ENCODE data around the gene TEX19. TPM values are rescaled to one million over a fixed set of nuclear protein-coding genes. Genes with fewer than 3 reads are reported as not detected.
"Not testable (repeated sequence)": the region's sequence is repeated elsewhere in the genome, so short reads cannot be mapped to it uniquely, and the experiment has no call there.

TEX19 gene
- total RNA-seq, 1 experiment from 2014 or later, result 1.1 TPM

GRCh38 chr17:82353484-82353883 lies 5.6 kb upstream of the TEX19 start:
- DNase-seq (ENCODE audit: low spot score), result no peak

GRCh38 chr17:82354804-82355308 lies 4.2 kb upstream of the TEX19 start:
- DNase-seq (ENCODE audit: low spot score), result no peak

- DNase-seq (ENCODE audit: low spot score), result peak; percentile 76
These were observed 3.1 kb upstream of the TEX19 start for GRCh38 chr17:82355770-82356427.

- no peak for DNase-seq (ENCODE audit: low spot score)
These were observed 2.1 kb upstream of the TEX19 start for GRCh38 chr17:82356845-82357355.

- DNase-seq (ENCODE audit: low spot score), result no peak
These were observed 1.7 kb upstream of the TEX19 start for GRCh38 chr17:82357394-82357793.

- DNase-seq (ENCODE audit: low spot score), result not testable (repeated sequence)
These were observed 516 bp downstream of the TEX19 start for GRCh38 chr17:82359451-82360074.

- DNase-seq (ENCODE audit: low spot score), result no peak
These were observed 3.0 kb downstream of the TEX19 start for GRCh38 chr17:82361885-82362633.

GRCh38 chr17:82365606-82366295 lies 6.7 kb downstream of the TEX19 start:
- no peak for DNase-seq (ENCODE audit: low spot score)

GRCh38 chr17:82366749-82367148 lies 7.7 kb downstream of the TEX19 start:
- DNase-seq (ENCODE audit: low spot score), result no peak

GRCh38 chr17:82367724-82368524 lies 8.9 kb downstream of the TEX19 start:
- no peak for DNase-seq (ENCODE audit: low spot score)

GRCh38 chr17:82369211-82369610 lies 10.2 kb downstream of the TEX19 start:
- no peak for DNase-seq (ENCODE audit: low spot score)

GRCh38 chr17:82370471-82371332 lies 11.7 kb downstream of the TEX19 start:
- no peak for DNase-seq (ENCODE audit: low spot score)

GRCh38 chr17:82371333-82372248 lies 12.5 kb downstream of the TEX19 start, which contains the start of gene UTS2R:
Gene UTS2R, plus strand, starts transcription at chr17:82371765. Its CDS starts 2,560 bp downstream, at chr17:82374325.
- no peak for DNase-seq (ENCODE audit: low spot score)

- no peak for DNase-seq (ENCODE audit: low spot score)
These were observed 13.4 kb downstream of the TEX19 start for GRCh38 chr17:82372249-82373071.

GRCh38 chr17:82373072-82373452 lies 14.0 kb downstream of the TEX19 start:
- DNase-seq (ENCODE audit: low spot score), result not testable (repeated sequence)

GRCh38 chr17:82373731-82374625 lies 14.9 kb downstream of the TEX19 start:
- DNase-seq (ENCODE audit: low spot score), result no peak

Data from HT-29 (cell line).